Measurements from ENCODE around the gene BHMT. TPM values are rescaled to one million over a fixed set of nuclear protein-coding genes. Genes with fewer than 3 reads are reported as not detected.
A peak's percentile ranks its signal among the peaks of the same experiment; 100 is the strongest.

BHMT gene
- total RNA-seq, 1 donor from 2014 or later, result not detected

DNA sequence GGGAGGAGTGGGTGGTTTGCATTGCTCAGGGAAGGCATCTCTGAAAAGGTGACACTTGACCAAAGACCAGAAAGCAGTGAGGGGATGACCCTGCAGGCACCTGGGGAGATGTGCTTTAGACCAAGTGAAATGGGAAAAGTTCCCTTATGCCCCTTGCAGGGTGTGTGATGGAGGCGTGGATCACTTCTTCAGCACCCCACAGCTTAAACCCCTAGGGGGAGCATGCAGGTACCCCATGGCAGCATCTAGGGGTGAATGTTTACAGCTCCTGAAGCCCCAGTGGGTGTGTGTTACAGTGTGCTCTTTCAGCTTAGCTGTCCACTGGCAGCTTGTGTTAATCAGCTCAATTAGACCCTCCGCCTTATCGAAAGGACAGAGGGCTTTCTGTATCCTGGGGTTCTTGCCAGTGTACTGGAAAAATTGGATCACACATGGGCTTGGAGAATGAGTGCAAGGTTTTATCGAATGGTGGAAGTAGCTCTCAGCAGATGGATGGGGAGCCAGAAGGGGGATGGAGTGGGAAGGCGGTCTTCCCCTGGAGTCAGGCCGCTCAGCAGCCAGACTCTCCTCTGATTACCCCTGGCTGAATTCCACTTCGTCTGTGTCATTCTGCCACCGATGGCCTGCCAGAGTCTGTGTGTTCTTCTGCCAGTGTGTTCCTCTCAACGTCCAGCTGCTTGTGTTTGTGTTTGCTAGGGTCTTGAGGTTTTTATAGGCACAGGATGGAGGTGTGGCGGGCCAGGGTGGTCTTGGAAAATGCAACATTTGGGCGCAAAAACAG, 35.8 kb upstream of the BHMT start:
- Histone ChIP-seq H4K20me1 (ENCODE audit: insufficient read depth, low read length) (no peaks in the 10 kb centered on the region), H3K27ac (ENCODE audit: low read depth, low read length) (no peak overlapping the region), H2AFZ (ENCODE audit: low read depth, low read length) (no peak overlapping the region), H3K79me2 (ENCODE audit: insufficient read depth, low read length) (no peaks in the 10 kb centered on the region), H3K4me2 (ENCODE audit: low read length) (no peak overlapping the region), H3K36me3 (ENCODE audit: insufficient read depth, low read length) (no peaks in the 10 kb centered on the region), H3K9me3 (ENCODE audit: insufficient read depth, low read depth, low read length) (peaks cover 6% of the 10 kb centered on the region), H3K9ac (ENCODE audit: low read length) (no peak overlapping the region), H3K4me3 (ENCODE audit: insufficient read depth, low read depth, low read length) (no peak overlapping the region), H3K4me1 (ENCODE audit: insufficient read depth, low read length) (no peaks in the 10 kb centered on the region), H3K27me3 (ENCODE audit: insufficient read depth, low read length) (no peaks in the 10 kb centered on the region)
- Mint-ChIP-seq H3K36me3 (ENCODE audit: low read depth, unreplicated experiment) (peaks cover 4% of the 10 kb centered on the region), H3K4me1 (ENCODE audit: low read depth, unreplicated experiment) (peaks cover 19% of the 10 kb centered on the region), H3K27me3 (ENCODE audit: low read depth, unreplicated experiment) (peaks cover 2% of the 10 kb centered on the region), H3K9me3 (ENCODE audit: unreplicated experiment) (peaks cover 14% of the 10 kb centered on the region), H3K27ac (ENCODE audit: unreplicated experiment) (peak overlapping the region; percentile 11), H3K4me3 (ENCODE audit: unreplicated experiment) (no peak overlapping the region)
- no peak for DNase-seq (ENCODE audit: low read depth)
- TF ChIP-seq CTCF (IDR thresholded peaks at IDR 0.05; ENCODE audit: insufficient read depth, low read depth, low read length) (no peak), EZH2 (IDR thresholded peaks at IDR 0.05; ENCODE audit: insufficient read depth, low read length) (no peak)
- no peak for FAIRE-seq

DNA sequence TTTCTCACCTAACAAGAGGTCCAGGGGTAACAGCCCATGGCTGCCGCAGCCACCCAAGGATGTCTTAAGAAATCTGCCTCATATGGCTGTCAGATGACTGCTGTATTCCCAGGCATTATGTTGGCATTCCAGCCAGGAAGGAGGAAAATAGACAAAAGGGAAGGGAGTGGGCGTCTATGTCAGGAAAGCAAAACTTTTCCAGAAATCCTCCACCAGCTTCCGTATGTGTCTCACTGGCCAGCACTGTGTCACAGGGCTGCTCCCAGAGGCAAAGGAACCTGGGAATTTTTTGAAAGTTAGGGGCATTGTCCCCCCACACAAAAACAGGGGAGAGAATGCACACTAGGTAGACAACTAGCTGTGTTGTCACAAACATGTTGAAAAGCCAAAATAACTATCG, 34.8 kb upstream of the BHMT start:
- Mint-ChIP-seq H3K36me3 (ENCODE audit: low read depth, unreplicated experiment) (peaks cover 4% of the 10 kb centered on the region), H3K9me3 (ENCODE audit: unreplicated experiment) (peaks cover 15% of the 10 kb centered on the region), H3K4me1 (ENCODE audit: low read depth, unreplicated experiment) (peaks cover 20% of the 10 kb centered on the region), H3K27ac (ENCODE audit: unreplicated experiment) (peak overlapping the region; percentile 12), H3K4me3 (ENCODE audit: unreplicated experiment) (no peak overlapping the region), H3K27me3 (ENCODE audit: low read depth, unreplicated experiment) (peaks cover 2% of the 10 kb centered on the region)
- Histone ChIP-seq H3K4me1 (ENCODE audit: insufficient read depth, low read length) (no peaks in the 10 kb centered on the region), H3K9me3 (ENCODE audit: insufficient read depth, low read depth, low read length) (peaks cover 6% of the 10 kb centered on the region), H4K20me1 (ENCODE audit: insufficient read depth, low read length) (no peaks in the 10 kb centered on the region), H3K79me2 (ENCODE audit: insufficient read depth, low read length) (no peaks in the 10 kb centered on the region), H3K27me3 (ENCODE audit: insufficient read depth, low read length) (no peaks in the 10 kb centered on the region), H2AFZ (ENCODE audit: low read depth, low read length) (no peak overlapping the region), H3K4me3 (ENCODE audit: insufficient read depth, low read depth, low read length) (no peak overlapping the region), H3K4me2 (ENCODE audit: low read length) (no peak overlapping the region), H3K36me3 (ENCODE audit: insufficient read depth, low read length) (no peaks in the 10 kb centered on the region), H3K27ac (ENCODE audit: low read depth, low read length) (no peak overlapping the region), H3K9ac (ENCODE audit: low read length) (no peak overlapping the region)
- no peak for DNase-seq (ENCODE audit: low read depth)
- TF ChIP-seq CTCF (IDR thresholded peaks at IDR 0.05; ENCODE audit: insufficient read depth, low read depth, low read length), result no peak
- TF ChIP-seq EZH2 (IDR thresholded peaks at IDR 0.05; ENCODE audit: insufficient read depth, low read length), result no peak
- FAIRE-seq, result no peak

Measured in astrocyte (in vitro differentiated cells and primary cell).